Dedifferentiated amniotic fluid mesenchymal stem cell (primary cell): Measurements from ENCODE around the gene EPC1.
"Not testable (repeated sequence)": the region's sequence is repeated elsewhere in the genome, so short reads cannot be mapped to it uniquely, and the experiment has no call there.

Source experiments
- DNase-seq: peaks from one replicate; pipeline ENCODE4 v3.0.0-alpha.2; 2016; ENCODE audit errors: extremely low spot score

The EPC1 gene

GRCh38 chr10:32271617-32272016 lies 75.3 kb downstream of the EPC1 start:
- no peak for DNase-seq

- no peak for DNase-seq
These were observed 77.4 kb downstream of the EPC1 start for GRCh38 chr10:32269343-32270100.

- DNase-seq, result no peak
These were observed 78.2 kb downstream of the EPC1 start for GRCh38 chr10:32268788-32269187.

DNA sequence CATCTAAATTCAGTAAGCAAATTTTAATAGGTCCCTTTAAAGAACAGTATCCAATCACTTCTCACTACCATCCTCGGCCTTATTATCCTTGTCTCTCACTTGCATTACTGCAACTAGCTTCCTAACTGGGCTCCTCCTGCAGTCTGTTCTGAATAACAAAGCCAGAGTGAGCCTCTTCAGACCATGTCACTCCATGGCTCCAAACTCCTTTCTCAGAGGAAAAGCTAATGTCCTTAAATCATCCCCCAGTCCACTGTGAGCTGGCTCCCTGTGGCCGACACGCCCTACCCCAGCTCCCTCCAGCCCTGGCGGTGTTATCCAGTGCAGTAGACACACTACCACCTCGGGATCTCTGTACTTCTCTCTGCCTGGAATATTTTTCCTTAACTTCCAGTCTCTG lies 80.0 kb downstream of the EPC1 start:
- no peak for DNase-seq

DNA sequence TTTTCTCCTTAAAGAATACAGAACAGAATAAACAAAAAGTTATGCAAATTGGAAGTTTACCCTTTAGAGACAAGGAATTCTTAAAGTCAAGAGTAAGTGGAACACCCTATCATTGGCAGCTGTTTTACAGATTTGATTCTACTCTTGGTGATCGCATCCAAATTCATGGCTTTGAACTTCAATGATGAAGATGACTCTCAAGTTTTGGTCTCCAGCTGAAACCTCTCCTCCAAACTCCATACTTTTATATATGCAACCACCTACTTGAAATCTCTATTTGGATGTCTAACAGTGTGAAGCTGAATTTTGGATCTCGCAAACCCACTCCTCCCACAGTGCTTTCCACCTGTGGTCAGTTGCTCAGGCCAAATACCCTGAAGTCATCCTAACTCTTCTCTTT lies 80.4 kb downstream of the EPC1 start:
- no peak for DNase-seq

GRCh38 chr10:32265756-32266155 lies 81.2 kb downstream of the EPC1 start:
- no peak for DNase-seq

DNA sequence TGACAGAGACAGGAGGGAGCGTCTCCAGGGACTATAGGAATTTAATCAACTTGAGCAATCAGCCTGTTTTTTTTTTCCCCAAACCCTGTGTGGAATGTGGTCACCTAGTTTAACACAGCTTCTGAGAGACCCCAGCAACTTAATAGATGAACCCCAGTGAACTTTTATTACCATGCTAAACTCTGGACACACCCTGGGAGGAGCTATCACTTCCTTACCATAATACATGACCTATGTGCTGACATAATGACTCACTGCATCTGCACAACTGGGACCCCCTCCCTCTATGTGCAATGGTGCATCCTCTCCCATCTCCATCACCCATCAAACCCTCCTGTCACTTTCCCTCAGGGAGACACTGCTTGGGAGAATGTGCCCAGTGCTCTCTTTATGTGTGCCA lies 83.7 kb downstream of the EPC1 start:
- no peak for DNase-seq

GRCh38 chr10:32259551-32259950 lies 87.4 kb downstream of the EPC1 start:
- DNase-seq, result no peak

- DNase-seq, result no peak
These were observed 90.1 kb downstream of the EPC1 start for GRCh38 chr10:32256613-32257437.

GRCh38 chr10:32253821-32254220 lies 93.1 kb downstream of the EPC1 start:
- no peak for DNase-seq

DNA sequence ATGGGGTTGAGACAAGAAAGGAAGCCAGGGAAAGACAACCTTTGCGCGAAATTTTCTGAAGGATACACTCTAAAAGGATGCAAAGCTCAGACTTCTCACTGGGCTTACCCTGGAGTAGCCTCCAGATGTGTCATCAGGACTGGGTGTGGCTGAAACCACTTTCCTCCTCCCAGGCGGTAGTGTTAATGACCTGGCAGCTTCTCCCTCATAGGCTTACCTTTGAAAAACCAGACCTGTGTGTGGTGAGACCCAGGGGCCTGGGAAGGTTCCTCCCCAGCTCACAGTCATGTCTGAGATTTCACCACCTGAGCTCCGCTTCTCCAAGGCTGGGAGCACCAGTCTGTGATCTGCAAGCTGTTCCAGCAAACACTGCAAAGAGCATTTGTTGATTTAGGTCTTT lies 93.7 kb downstream of the EPC1 start:
- DNase-seq, result no peak

DNA sequence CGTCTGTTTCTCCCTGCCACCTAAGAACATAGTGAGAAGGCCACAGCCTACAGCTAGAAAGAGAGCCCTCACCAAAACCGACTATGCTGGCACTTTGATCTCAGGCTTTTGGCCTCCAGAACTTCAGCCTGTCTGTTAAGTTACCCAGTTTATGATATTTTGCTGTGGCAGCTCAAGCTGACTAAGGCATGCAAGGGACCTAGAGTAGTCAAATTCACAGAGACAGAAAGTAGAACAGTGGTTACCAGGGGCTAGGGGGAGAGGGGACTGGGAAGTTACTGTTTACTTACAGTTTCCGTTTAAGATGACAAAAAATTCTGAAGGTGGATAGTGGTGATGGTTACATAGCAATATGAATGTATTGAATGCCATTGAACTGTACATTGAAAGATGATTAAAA lies 96.5 kb downstream of the EPC1 start:
- not testable (repeated sequence) for DNase-seq

- DNase-seq, result no peak
These were observed 100.3 kb downstream of the EPC1 start for GRCh38 chr10:32246685-32247084.

- DNase-seq, result no peak
These were observed 101.2 kb downstream of the EPC1 start for GRCh38 chr10:32245760-32246159.

DNA sequence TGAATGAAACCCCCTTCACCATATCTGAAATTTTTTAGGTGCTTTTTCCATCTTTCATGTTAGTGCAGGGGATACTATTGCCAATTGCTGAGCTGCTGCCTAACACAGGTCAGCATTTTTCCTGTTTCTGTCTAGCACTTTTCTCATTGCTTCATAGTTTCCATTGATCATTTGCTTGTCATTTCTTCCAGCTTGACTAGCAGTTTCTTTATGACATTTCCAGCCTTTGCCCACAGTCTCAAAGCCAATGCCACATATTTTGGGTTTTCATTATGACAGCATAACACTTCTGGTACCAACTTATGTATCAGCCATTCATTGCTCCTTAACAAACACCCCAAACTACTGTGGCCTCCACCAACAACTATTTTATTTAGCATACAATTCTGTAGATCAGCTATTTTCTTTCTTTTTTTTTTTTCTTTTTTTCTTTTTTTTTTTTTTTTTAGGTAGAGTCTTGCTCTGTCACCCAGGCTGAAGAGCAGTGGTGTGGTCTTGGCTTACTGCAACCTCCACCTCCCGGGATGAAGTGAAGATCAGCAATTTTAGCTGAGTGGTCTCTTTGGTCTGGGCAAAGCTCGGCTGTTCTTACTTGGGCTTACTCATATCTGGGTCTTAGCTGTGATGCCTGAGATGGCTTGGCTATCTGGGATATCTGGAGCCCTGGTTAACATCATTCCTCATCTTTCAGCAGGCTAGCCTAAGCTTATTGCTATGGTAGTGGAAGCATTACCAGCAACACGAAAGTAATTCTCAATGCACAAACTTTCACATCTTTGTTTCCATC lies 102.3 kb downstream of the EPC1 start:
- no peak for DNase-seq

GRCh38 chr10:32244011-32244410 lies 102.9 kb downstream of the EPC1 start:
- DNase-seq, result no peak

DNA sequence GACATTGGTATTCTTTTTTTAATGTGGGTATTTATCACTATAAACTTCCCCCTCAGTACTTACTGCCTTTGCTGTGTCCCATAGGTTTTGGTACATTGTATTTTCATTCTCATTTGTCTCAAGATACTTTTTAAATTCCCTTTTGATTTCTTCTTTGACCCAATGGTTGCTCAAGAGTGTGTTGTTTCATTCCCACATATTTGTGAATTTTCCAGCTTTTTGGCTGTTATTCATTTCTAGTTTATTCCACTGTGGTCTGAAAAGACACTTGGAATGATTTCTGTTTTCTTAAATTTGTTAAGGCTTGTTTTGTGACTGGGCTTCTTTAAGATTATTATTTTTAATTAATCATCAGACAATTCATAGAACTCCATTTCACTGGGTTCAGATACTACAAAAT lies 105.0 kb downstream of the EPC1 start:
- DNase-seq, result no peak

- no peak for DNase-seq
These were observed 106.5 kb downstream of the EPC1 start for GRCh38 chr10:32240471-32240870.

DNA sequence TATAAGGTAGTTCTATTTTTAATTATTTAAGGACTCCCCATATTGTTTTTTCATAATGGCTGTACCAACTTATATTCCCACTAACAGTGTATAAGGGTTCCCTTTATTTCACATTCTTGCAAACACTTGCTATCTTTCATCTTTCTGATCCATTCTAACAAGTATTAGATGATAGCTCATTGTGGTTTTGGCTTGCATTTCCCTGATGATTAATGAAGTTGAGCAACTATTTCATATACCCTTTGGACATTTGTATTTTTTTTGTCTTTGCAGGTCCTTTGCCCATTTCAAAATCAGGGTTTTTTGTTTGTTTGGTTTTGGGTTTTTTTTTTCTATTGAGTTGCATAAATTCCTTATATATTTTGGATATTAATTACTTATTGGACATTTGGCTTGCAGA lies 107.2 kb downstream of the EPC1 start:
- DNase-seq, result no peak

GRCh38 chr10:32237644-32238345 lies 109.2 kb downstream of the EPC1 start:
- DNase-seq, result no peak

DNA sequence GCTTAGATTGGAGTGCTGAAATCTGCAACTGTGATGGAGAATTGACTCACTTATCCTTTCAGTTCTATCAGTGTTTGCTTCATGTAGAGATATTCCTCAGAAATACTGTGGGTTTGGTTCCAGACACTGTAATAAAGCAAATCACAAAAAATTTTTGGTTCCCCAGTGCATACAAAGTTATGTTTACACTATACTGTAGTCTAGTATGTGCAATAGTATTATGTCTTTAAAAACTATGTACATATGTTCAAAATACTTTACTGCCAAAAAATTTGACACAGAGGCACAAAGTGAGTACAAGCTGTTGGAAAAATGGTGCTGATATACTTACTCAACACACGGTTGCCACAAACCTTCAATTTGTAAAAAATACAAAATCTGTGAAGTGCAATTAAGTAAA lies 112.5 kb downstream of the EPC1 start:
- DNase-seq, result no peak

- not testable (repeated sequence) for DNase-seq
These were observed 113.6 kb downstream of the EPC1 start for GRCh38 chr10:32233375-32233774.
